ENCODE data around the gene PSMG3.

PSMG3 gene

DNA sequence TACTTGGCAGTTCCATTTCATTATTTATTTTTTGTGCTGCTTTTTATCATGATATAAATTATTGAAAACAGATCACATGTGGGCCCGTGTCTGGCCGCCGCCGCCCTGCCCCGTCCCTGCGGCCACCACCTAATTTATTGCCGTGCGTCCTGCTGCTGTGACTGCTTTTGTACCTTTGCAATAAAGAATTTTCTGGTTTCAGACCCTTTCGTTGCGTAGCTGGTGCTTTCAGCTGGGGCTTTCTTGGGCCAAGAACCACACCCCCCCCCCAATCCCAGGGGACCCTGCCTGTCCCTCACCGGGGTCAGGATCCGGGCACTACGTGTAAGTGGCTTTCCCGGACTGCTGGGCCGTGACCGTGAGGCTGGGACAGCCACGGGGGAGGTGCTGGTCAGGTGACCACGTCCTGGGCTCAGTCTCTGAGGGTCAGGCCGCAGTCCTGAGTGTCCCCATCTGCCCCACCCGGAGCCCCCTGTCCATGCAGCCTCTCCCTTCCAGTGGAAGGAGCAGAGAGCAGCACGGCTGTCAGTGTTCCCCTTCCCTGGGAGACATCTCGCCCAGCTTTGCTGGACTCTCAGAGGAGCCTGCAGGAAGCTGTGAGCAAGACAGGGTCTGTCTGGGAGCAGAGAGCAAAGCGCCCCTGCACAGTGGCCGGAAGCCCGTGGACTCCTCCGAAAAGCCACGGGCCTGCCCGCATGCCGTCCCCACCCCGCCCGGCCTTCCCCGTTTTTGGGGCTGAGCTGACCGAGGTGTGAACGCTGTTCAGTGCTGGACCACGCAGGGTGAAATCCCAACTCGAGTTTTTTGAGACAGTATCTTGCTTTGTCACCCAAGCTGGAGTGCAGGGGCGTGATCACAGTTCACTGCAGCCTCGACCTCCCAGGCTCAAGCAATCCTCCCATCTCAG, 26.7 kb downstream of the PSMG3 start:
- ATAC-seq = no peak
- TF ChIP-seq CSDC2 (CRISPR knock-in tag; IDR thresholded peaks at IDR 0.05) (no peak), ZFP3 (CRISPR knock-in tag; IDR thresholded peaks at IDR 0.05) (no peak), TCF4 (CRISPR knock-in tag; IDR thresholded peaks at IDR 0.05; ENCODE audit: borderline replicate concordance) (no peak), PPARA (CRISPR knock-in tag; IDR thresholded peaks at IDR 0.05; ENCODE audit: borderline replicate concordance) (no peak), ZFP30 (CRISPR knock-in tag; IDR thresholded peaks at IDR 0.05) (no peak), SNAI2 (CRISPR knock-in tag; IDR thresholded peaks at IDR 0.05) (no peak), ZNF8 (CRISPR knock-in tag; IDR thresholded peaks at IDR 0.05) (no peak), ZNF70 (CRISPR knock-in tag; IDR thresholded peaks at IDR 0.05) (no peak), ARNTL (CRISPR knock-in tag; IDR thresholded peaks at IDR 0.05; ENCODE audit: borderline replicate concordance, low read depth) (no peak), GLIS3 (CRISPR knock-in tag; IDR thresholded peaks at IDR 0.05) (no peak), ZNF565 (CRISPR knock-in tag; conservative IDR thresholded peaks at IDR 0.05; ENCODE audit: low read depth) (no peak)
- TF ChIP-seq, protein P1, sequence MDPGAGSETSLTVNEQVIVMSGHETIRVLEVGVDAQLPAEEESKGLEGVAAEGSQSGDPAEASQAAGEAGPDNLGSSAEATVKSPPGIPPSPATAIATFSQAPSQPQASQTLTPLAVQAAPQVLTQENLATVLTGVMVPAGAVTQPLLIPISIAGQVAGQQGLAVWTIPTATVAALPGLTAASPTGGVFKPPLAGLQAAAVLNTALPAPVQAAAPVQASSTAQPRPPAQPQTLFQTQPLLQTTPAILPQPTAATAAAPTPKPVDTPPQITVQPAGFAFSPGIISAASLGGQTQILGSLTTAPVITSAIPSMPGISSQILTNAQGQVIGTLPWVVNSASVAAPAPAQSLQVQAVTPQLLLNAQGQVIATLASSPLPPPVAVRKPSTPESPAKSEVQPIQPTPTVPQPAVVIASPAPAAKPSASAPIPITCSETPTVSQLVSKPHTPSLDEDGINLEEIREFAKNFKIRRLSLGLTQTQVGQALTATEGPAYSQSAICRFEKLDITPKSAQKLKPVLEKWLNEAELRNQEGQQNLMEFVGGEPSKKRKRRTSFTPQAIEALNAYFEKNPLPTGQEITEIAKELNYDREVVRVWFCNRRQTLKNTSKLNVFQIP (CRISPR knock-in tag; IDR thresholded peaks at IDR 0.05; ENCODE audit: borderline replicate concordance, low read depth) = no peak
- TF ChIP-seq, protein P2, sequence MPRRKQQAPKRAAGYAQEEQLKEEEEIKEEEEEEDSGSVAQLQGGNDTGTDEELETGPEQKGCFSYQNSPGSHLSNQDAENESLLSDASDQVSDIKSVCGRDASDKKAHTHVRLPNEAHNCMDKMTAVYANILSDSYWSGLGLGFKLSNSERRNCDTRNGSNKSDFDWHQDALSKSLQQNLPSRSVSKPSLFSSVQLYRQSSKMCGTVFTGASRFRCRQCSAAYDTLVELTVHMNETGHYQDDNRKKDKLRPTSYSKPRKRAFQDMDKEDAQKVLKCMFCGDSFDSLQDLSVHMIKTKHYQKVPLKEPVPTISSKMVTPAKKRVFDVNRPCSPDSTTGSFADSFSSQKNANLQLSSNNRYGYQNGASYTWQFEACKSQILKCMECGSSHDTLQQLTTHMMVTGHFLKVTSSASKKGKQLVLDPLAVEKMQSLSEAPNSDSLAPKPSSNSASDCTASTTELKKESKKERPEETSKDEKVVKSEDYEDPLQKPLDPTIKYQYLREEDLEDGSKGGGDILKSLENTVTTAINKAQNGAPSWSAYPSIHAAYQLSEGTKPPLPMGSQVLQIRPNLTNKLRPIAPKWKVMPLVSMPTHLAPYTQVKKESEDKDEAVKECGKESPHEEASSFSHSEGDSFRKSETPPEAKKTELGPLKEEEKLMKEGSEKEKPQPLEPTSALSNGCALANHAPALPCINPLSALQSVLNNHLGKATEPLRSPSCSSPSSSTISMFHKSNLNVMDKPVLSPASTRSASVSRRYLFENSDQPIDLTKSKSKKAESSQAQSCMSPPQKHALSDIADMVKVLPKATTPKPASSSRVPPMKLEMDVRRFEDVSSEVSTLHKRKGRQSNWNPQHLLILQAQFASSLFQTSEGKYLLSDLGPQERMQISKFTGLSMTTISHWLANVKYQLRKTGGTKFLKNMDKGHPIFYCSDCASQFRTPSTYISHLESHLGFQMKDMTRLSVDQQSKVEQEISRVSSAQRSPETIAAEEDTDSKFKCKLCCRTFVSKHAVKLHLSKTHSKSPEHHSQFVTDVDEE (CRISPR knock-in tag; IDR thresholded peaks at IDR 0.05) = no peak

DNA sequence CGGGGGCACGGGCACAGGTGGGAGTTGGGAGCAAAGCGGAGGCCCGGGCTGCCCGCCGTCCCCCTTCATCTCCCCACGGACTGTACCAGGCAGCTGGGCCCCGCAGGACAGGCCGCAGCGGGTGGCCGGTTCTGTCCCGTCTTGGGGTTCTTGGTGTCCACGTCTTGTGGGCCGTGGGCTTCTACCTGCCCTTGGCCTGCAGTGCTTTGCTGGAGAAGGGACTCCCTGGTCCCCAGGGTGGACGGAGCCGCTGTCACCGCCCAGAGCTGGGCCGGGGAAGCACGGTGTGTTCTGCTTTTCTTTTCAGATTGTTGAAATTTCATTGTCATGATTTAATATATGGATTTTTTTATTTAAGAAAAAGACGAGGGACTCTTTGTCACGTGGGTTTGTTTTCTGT, 27.5 kb downstream of the PSMG3 start:
- TF ChIP-seq, protein P2 (CRISPR knock-in tag; IDR thresholded peaks at IDR 0.05) = no peak
- no peak for TF ChIP-seq ZC3H10 (CRISPR knock-in tag; IDR thresholded peaks at IDR 0.05)
- TF ChIP-seq, protein P3, sequence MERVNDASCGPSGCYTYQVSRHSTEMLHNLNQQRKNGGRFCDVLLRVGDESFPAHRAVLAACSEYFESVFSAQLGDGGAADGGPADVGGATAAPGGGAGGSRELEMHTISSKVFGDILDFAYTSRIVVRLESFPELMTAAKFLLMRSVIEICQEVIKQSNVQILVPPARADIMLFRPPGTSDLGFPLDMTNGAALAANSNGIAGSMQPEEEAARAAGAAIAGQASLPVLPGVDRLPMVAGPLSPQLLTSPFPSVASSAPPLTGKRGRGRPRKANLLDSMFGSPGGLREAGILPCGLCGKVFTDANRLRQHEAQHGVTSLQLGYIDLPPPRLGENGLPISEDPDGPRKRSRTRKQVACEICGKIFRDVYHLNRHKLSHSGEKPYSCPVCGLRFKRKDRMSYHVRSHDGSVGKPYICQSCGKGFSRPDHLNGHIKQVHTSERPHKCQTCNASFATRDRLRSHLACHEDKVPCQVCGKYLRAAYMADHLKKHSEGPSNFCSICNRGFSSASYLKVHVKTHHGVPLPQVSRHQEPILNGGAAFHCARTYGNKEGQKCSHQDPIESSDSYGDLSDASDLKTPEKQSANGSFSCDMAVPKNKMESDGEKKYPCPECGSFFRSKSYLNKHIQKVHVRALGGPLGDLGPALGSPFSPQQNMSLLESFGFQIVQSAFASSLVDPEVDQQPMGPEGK (CRISPR knock-in tag; IDR thresholded peaks at IDR 0.05; ENCODE audit: borderline replicate concordance) = no peak
- no peak for TF ChIP-seq PPARA (CRISPR knock-in tag; IDR thresholded peaks at IDR 0.05; ENCODE audit: borderline replicate concordance)
- TF ChIP-seq ZFP30 (CRISPR knock-in tag; IDR thresholded peaks at IDR 0.05) = no peak
- TF ChIP-seq SNAI2 (CRISPR knock-in tag; IDR thresholded peaks at IDR 0.05) = no peak
- no peak for TF ChIP-seq OSR1 (CRISPR knock-in tag; IDR thresholded peaks at IDR 0.05)
- no peak for TF ChIP-seq ISL1 (CRISPR knock-in tag; IDR thresholded peaks at IDR 0.05)
- TF ChIP-seq ZNF8 (CRISPR knock-in tag; IDR thresholded peaks at IDR 0.05) = no peak
- no peak for TF ChIP-seq BACH2 (CRISPR knock-in tag; IDR thresholded peaks at IDR 0.05; ENCODE audit: borderline replicate concordance)
- no peak for TF ChIP-seq GLIS3 (CRISPR knock-in tag; IDR thresholded peaks at IDR 0.05)
- TF ChIP-seq ZNF70 (CRISPR knock-in tag; IDR thresholded peaks at IDR 0.05) = no peak
- no peak for TF ChIP-seq TOX (CRISPR knock-in tag; IDR thresholded peaks at IDR 0.05; ENCODE audit: borderline replicate concordance)
- no peak for TF ChIP-seq TCF4 (CRISPR knock-in tag; IDR thresholded peaks at IDR 0.05; ENCODE audit: borderline replicate concordance)
- no peak for TF ChIP-seq ARNTL (CRISPR knock-in tag; IDR thresholded peaks at IDR 0.05; ENCODE audit: borderline replicate concordance, low read depth)
- no peak for TF ChIP-seq ZNF565 (CRISPR knock-in tag; conservative IDR thresholded peaks at IDR 0.05; ENCODE audit: low read depth)
- TF ChIP-seq, protein P4, sequence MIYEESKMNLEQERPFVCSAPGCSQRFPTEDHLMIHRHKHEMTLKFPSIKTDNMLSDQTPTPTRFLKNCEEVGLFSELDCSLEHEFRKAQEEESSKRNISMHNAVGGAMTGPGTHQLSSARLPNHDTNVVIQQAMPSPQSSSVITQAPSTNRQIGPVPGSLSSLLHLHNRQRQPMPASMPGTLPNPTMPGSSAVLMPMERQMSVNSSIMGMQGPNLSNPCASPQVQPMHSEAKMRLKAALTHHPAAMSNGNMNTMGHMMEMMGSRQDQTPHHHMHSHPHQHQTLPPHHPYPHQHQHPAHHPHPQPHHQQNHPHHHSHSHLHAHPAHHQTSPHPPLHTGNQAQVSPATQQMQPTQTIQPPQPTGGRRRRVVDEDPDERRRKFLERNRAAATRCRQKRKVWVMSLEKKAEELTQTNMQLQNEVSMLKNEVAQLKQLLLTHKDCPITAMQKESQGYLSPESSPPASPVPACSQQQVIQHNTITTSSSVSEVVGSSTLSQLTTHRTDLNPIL (CRISPR knock-in tag; IDR thresholded peaks at IDR 0.05; ENCODE audit: low read depth) = no peak
- TF ChIP-seq ESRRG (CRISPR knock-in tag; IDR thresholded peaks at IDR 0.05) = no peak
- no peak for ATAC-seq

Data from SK-N-SH treated with all-trans-retinoic acid at 6 μM for 48 hours (cell line).